ENCODE data around the gene SYCE1.
"Not testable (repeated sequence)": the region's sequence is repeated elsewhere in the genome, so short reads cannot be mapped to it uniquely, and the experiment has no call there.

SYCE1 gene

GRCh38 chr10:133555521-133555920 lies 9.9 kb downstream of the SYCE1 start:
- DNase-seq = no peak

GRCh38 chr10:133554600-133554999 lies 10.8 kb downstream of the SYCE1 start:
- no peak for DNase-seq

GRCh38 chr10:133544506-133544905 lies 20.9 kb downstream of the SYCE1 start:
- no peak for DNase-seq

- not testable (repeated sequence) for DNase-seq
Measured at GRCh38 chr10:133541441-133541975, 23.9 kb downstream of the SYCE1 start.

- DNase-seq = no peak
Measured at GRCh38 chr10:133537546-133538545, 27.5 kb downstream of the SYCE1 start.

GRCh38 chr10:133536198-133536597 lies 29.2 kb downstream of the SYCE1 start:
- no peak for DNase-seq

- DNase-seq = no peak
Measured at GRCh38 chr10:133534417-133534816, 31.0 kb downstream of the SYCE1 start.

GRCh38 chr10:133532871-133533270 lies 32.5 kb downstream of the SYCE1 start:
- no peak for DNase-seq

GRCh38 chr10:133530506-133530905 lies 34.9 kb downstream of the SYCE1 start:
- no peak for DNase-seq

- DNase-seq = no peak
Measured at GRCh38 chr10:133529576-133529946, 35.8 kb downstream of the SYCE1 start.

GRCh38 chr10:133528845-133529575 lies 36.4 kb downstream of the SYCE1 start:
- no peak for DNase-seq

GRCh38 chr10:133528296-133528844 lies 37.0 kb downstream of the SYCE1 start:
- DNase-seq = no peak

GRCh38 chr10:133527771-133528271 lies 37.6 kb downstream of the SYCE1 start:
- no peak for DNase-seq

- no peak for DNase-seq
Measured at GRCh38 chr10:133526957-133527588, 38.3 kb downstream of the SYCE1 start, which contains the start of gene CYP2E1. Gene CYP2E1 (plus strand): TSS chr10:133527363. CDS start chr10:133527396, 33 bp downstream.

GRCh38 chr10:133525444-133525843 lies 39.9 kb downstream of the SYCE1 start:
- DNase-seq = no peak

GRCh38 chr10:133523631-133524203 lies 41.7 kb downstream of the SYCE1 start:
- DNase-seq = no peak

GRCh38 chr10:133520193-133520738 lies 45.1 kb downstream of the SYCE1 start:
- DNase-seq = peak; percentile 84 to 88

GRCh38 chr10:133518517-133518916 lies 46.9 kb downstream of the SYCE1 start:
- DNase-seq = not testable (repeated sequence)

- no peak for DNase-seq
Measured at GRCh38 chr10:133516057-133516456, 49.3 kb downstream of the SYCE1 start.

- DNase-seq = no peak
Measured at GRCh38 chr10:133515471-133515870, 49.9 kb downstream of the SYCE1 start.

GRCh38 chr10:133511907-133512528 lies 53.4 kb downstream of the SYCE1 start:
- no peak for DNase-seq

Data from CD4-positive, alpha-beta T cell treated with Interleukin-4 for 1 hour (primary cell).